Activated CD4-positive, alpha-beta T cell treated with anti-CD3 and anti-CD28 coated beads, Interleukin-2, amount 10 ng/mL, durations not matched to agents 7 days and 5 days (primary cell): ENCODE measurements around the gene NT5C1B. TPM values are rescaled to one million over a fixed set of nuclear protein-coding genes. Genes with fewer than 3 reads are reported as not detected.

Experiments
- CTCF ChIA-PET: fragments of 350-600 bp; sonication (Branson Sonifier 250); formaldehyde crosslinking; loops from one replicate; lab custom pipeline; 2021; ENCODE audit warnings: antibody characterized with exemption; lab: Charles Lee
- POLR2A ChIA-PET: fragments of 350-600 bp; sonication (Branson Sonifier 250); formaldehyde crosslinking; loops from one replicate; lab custom pipeline; 2021; ENCODE audit warnings: antibody characterized with exemption; lab: Charles Lee
- DNase-seq: peaks from one replicate; pipeline ENCODE4 v3.0.0-alpha.2; 2020
- H3K27ac Mint-ChIP-seq: one replicate; pipeline ENCODE4 v1.8.0; 2021; ENCODE audit warnings: mild to moderate bottlenecking, moderate library complexity, mixed read lengths
- H3K27me3 Mint-ChIP-seq: one replicate; pipeline ENCODE4 v1.8.0; 2021; ENCODE audit warnings: mixed read lengths
- H3K36me3 Mint-ChIP-seq: one replicate; pipeline ENCODE4 v1.8.0; 2021; ENCODE audit warnings: low read depth, mixed read lengths
- H3K4me1 Mint-ChIP-seq: one replicate; pipeline ENCODE4 v1.8.0; 2021; ENCODE audit warnings: mixed read lengths
- H3K4me3 Mint-ChIP-seq: one replicate; pipeline ENCODE4 v1.8.0; 2021; ENCODE audit warnings: mild to moderate bottlenecking, moderate library complexity, mixed read lengths
- H3K9me3 Mint-ChIP-seq: one replicate; pipeline ENCODE4 v1.8.0; 2021; ENCODE audit warnings: mixed read lengths
- total RNA-seq, 2 experiments: library from RNA; stranded (reverse); gene quantifications; one replicate each; pipeline ENCODE4 v1.2.3, GENCODE V29; 2021

The NT5C1B gene
- total RNA-seq, 2 experiments from 2014 or later, result not detected

GRCh38 chr2:18536697-18537096, 52.7 kb downstream of the NT5C1B start:
- Mint-ChIP-seq H3K4me3 (no peak overlapping the region), H3K4me1 (peaks cover 4% of the 10 kb centered on the region), H3K27ac (no peak overlapping the region), H3K36me3 (no peaks in the 10 kb centered on the region), H3K9me3 (peaks cover 4% of the 10 kb centered on the region), H3K27me3 (peaks cover 7% of the 10 kb centered on the region)
- no peak for DNase-seq
- POLR2A ChIA-PET, result no interaction called here
- CTCF ChIA-PET, result interaction anchor here (1.3 kb wide), 1 partner anchor 74 kb away, joined by 3 read pairs; no protein-coding TSS in a partner anchor

GRCh38 chr2:18536100-18536499, 53.3 kb downstream of the NT5C1B start:
- Mint-ChIP-seq H3K4me3 (no peak overlapping the region), H3K9me3 (peaks cover 4% of the 10 kb centered on the region), H3K27ac (no peak overlapping the region), H3K27me3 (peaks cover 7% of the 10 kb centered on the region), H3K4me1 (peaks cover 4% of the 10 kb centered on the region), H3K36me3 (no peaks in the 10 kb centered on the region)
- ChIA-PET POLR2A (no interaction called here), CTCF (interaction anchor here (1.3 kb wide), 1 partner anchor 74 kb away, joined by 3 read pairs; no protein-coding TSS in a partner anchor)
- DNase-seq, result no peak

- Mint-ChIP-seq H3K36me3 (no peaks in the 10 kb centered on the region), H3K27me3 (no peaks in the 10 kb centered on the region), H3K4me3 (no peak overlapping the region), H3K4me1 (no peaks in the 10 kb centered on the region), H3K9me3 (no peaks in the 10 kb centered on the region), H3K27ac (no peak overlapping the region)
- ChIA-PET POLR2A (no interaction called here), CTCF (no interaction called here)
- DNase-seq, result no peak
These were observed 58.2 kb downstream of the NT5C1B start for GRCh38 chr2:18531194-18531593.

- H3K36me3 Mint-ChIP-seq, result no peaks in the 10 kb centered on the region
- H3K27ac Mint-ChIP-seq, result no peak overlapping the region
- DNase-seq, result no peak
- POLR2A ChIA-PET, result no interaction called here
- H3K27me3 Mint-ChIP-seq, result no peaks in the 10 kb centered on the region
- H3K9me3 Mint-ChIP-seq, result no peaks in the 10 kb centered on the region
- CTCF ChIA-PET, result no interaction called here
- no peaks in the 10 kb centered on the region for H3K4me1 Mint-ChIP-seq
- H3K4me3 Mint-ChIP-seq, result no peak overlapping the region
These were observed 61.5 kb downstream of the NT5C1B start for GRCh38 chr2:18527822-18528221.

GRCh38 chr2:18527326-18527725, 62.0 kb downstream of the NT5C1B start:
- no peak overlapping the region for H3K27ac Mint-ChIP-seq
- H3K9me3 Mint-ChIP-seq, result no peaks in the 10 kb centered on the region
- ChIA-PET CTCF (no interaction called here), POLR2A (no interaction called here)
- no peaks in the 10 kb centered on the region for H3K4me1 Mint-ChIP-seq
- no peaks in the 10 kb centered on the region for H3K27me3 Mint-ChIP-seq
- H3K4me3 Mint-ChIP-seq, result no peak overlapping the region
- H3K36me3 Mint-ChIP-seq, result no peaks in the 10 kb centered on the region
- no peak for DNase-seq

- H3K4me1 Mint-ChIP-seq, result no peaks in the 10 kb centered on the region
- CTCF ChIA-PET, result no interaction called here
- no peaks in the 10 kb centered on the region for H3K9me3 Mint-ChIP-seq
- H3K27ac Mint-ChIP-seq, result no peak overlapping the region
- H3K27me3 Mint-ChIP-seq, result no peaks in the 10 kb centered on the region
- no peak overlapping the region for H3K4me3 Mint-ChIP-seq
- POLR2A ChIA-PET, result no interaction called here
- no peaks in the 10 kb centered on the region for H3K36me3 Mint-ChIP-seq
- no peak for DNase-seq
These were observed 62.9 kb downstream of the NT5C1B start for GRCh38 chr2:18526429-18526828.

- POLR2A ChIA-PET, result no interaction called here
- Mint-ChIP-seq H3K27ac (no peak overlapping the region), H3K27me3 (no peaks in the 10 kb centered on the region), H3K36me3 (no peaks in the 10 kb centered on the region), H3K9me3 (no peaks in the 10 kb centered on the region), H3K4me1 (no peaks in the 10 kb centered on the region), H3K4me3 (no peak overlapping the region)
- CTCF ChIA-PET, result no interaction called here
- no peak for DNase-seq
These were observed 63.5 kb downstream of the NT5C1B start for GRCh38 chr2:18525852-18526251.

GRCh38 chr2:18525236-18525635, 64.1 kb downstream of the NT5C1B start:
- Mint-ChIP-seq H3K9me3 (no peaks in the 10 kb centered on the region), H3K4me3 (no peak overlapping the region), H3K36me3 (no peaks in the 10 kb centered on the region), H3K4me1 (no peaks in the 10 kb centered on the region), H3K27me3 (no peaks in the 10 kb centered on the region), H3K27ac (no peak overlapping the region)
- CTCF ChIA-PET, result no interaction called here
- DNase-seq, result no peak
- POLR2A ChIA-PET, result no interaction called here

GRCh38 chr2:18522484-18523146, 66.8 kb downstream of the NT5C1B start:
- Mint-ChIP-seq H3K27me3 (peaks cover 1% of the 10 kb centered on the region), H3K27ac (no peak overlapping the region), H3K4me1 (no peaks in the 10 kb centered on the region), H3K36me3 (no peaks in the 10 kb centered on the region), H3K4me3 (no peak overlapping the region), H3K9me3 (no peaks in the 10 kb centered on the region)
- no peak for DNase-seq
- CTCF ChIA-PET, result interaction anchor here (0.7 to 1.2 kb wide), 2 partner anchors 37 to 1208 kb away, joined by 3 to 5 read pairs; partner anchors contain the start of gene RDH14
- POLR2A ChIA-PET, result no interaction called here

GRCh38 chr2:18520451-18521425, 68.6 kb downstream of the NT5C1B start:
- Mint-ChIP-seq H3K9me3 (no peaks in the 10 kb centered on the region), H3K4me3 (no peak overlapping the region), H3K36me3 (no peaks in the 10 kb centered on the region), H3K27ac (no peak overlapping the region), H3K27me3 (peaks cover 5% of the 10 kb centered on the region), H3K4me1 (no peaks in the 10 kb centered on the region)
- POLR2A ChIA-PET, result no interaction called here
- CTCF ChIA-PET, result interaction anchor here (0.6 to 1.2 kb wide), 3 partner anchors 11 to 1345 kb away, joined by 4 to 5 read pairs (median 4); partner anchors contain the start of gene RDH14
- DNase-seq, result peak; percentile 73

GRCh38 chr2:18519914-18520450, 69.4 kb downstream of the NT5C1B start:
- no peaks in the 10 kb centered on the region for H3K4me1 Mint-ChIP-seq
- no peak overlapping the region for H3K4me3 Mint-ChIP-seq
- no peak for DNase-seq
- peaks cover 5% of the 10 kb centered on the region for H3K27me3 Mint-ChIP-seq
- ChIA-PET CTCF (interaction anchor here (0.9 kb wide), 1 partner anchor 12 kb away, joined by 4 read pairs; no protein-coding TSS in a partner anchor), POLR2A (no interaction called here)
- H3K36me3 Mint-ChIP-seq, result no peaks in the 10 kb centered on the region
- H3K27ac Mint-ChIP-seq, result no peak overlapping the region
- H3K9me3 Mint-ChIP-seq, result no peaks in the 10 kb centered on the region

- CTCF ChIA-PET, result interaction anchor here (0.6 kb wide), 2 partner anchors 16 to 1408 kb away, joined by 3 read pairs; no protein-coding TSS in a partner anchor
- Mint-ChIP-seq H3K4me3 (no peak overlapping the region), H3K36me3 (no peaks in the 10 kb centered on the region), H3K27me3 (peaks cover 5% of the 10 kb centered on the region), H3K27ac (no peak overlapping the region), H3K9me3 (no peaks in the 10 kb centered on the region), H3K4me1 (no peaks in the 10 kb centered on the region)
- POLR2A ChIA-PET, result no interaction called here
- no peak for DNase-seq
These were observed 71.0 kb downstream of the NT5C1B start for GRCh38 chr2:18518116-18519111.
